H1 (cell line): ENCODE results near the gene TMEM44. TPM values are rescaled to one million over a fixed set of nuclear protein-coding genes. Genes with fewer than 3 reads are reported as not detected.

Experiments
- CTCF ChIA-PET: fragments of 300-600 bp; sonication (Branson Sonifier 250); formaldehyde crosslinking; loops from one replicate; lab custom pipeline; 2021; ENCODE audit not compliant: partially characterized antibody; lab: Charles Lee
- POLR2A ChIA-PET: fragments of 300-600 bp; sonication (Branson Sonifier 250); formaldehyde crosslinking; loops from one replicate; lab custom pipeline; 2021; ENCODE audit warnings: inconsistent platforms; ENCODE audit not compliant: partially characterized antibody; lab: Charles Lee
- DNase-seq, 2 experiments: peaks; one replicate each; pipeline versions ENCODE4 v3.0.0 to v3.0.0-alpha.2; 2010 to 2022; ENCODE audit warnings: low spot score in 2 of 2, low read depth in 1 of 2, mixed read lengths in 1 of 2
- FAIRE-seq: peaks from 2 replicates; lab custom pipeline; 2011; peaks lifted over from hg19 to GRCh38; lab: Jason Lieb, UNC
- H2AFZ ChIP-seq: 2 replicates; pipeline ENCODE4 v1.8.1; 2012; ENCODE audit warnings: low read length, inconsistent platforms
- H2AK5ac ChIP-seq: 2 replicates; pipeline ENCODE4 v1.6.1; 2013; ENCODE audit warnings: low read depth, low read length
- H2BK120ac ChIP-seq: replicated peaks from 2 replicates; pipeline ENCODE3; 2013; ENCODE audit warnings: low read depth, low read length, inconsistent platforms
- H2BK12ac ChIP-seq: 2 replicates; pipeline ENCODE4 v1.6.1; 2013; ENCODE audit warnings: low read depth, low read length
- H2BK15ac ChIP-seq: 2 replicates; pipeline ENCODE4 v1.6.1; 2013; ENCODE audit warnings: low read length
- H2BK20ac ChIP-seq: 2 replicates; pipeline ENCODE4 v1.6.1; 2013; ENCODE audit warnings: low read length
- H2BK5ac ChIP-seq: 2 replicates; pipeline ENCODE4 v1.6.1; 2013; ENCODE audit warnings: low read depth, low read length
- H3K14ac ChIP-seq: 2 replicates; pipeline ENCODE4 v1.6.1; 2013; ENCODE audit warnings: inconsistent platforms; ENCODE audit not compliant: insufficient read length
- H3K18ac ChIP-seq: 2 replicates; pipeline ENCODE4 v1.6.1; 2013; ENCODE audit warnings: low read length; ENCODE audit errors: extremely low read depth
- H3K23ac ChIP-seq: 2 replicates; pipeline ENCODE4 v1.6.1; 2013; ENCODE audit warnings: inconsistent platforms; ENCODE audit not compliant: insufficient read length
- H3K23me2 ChIP-seq: 2 replicates; pipeline ENCODE4 v1.6.1; 2013; ENCODE audit warnings: low read depth, low read length
- H3K27ac ChIP-seq: 2 replicates; pipeline ENCODE4 v1.6.1; 2011; ENCODE audit warnings: low read depth, low read length, inconsistent platforms
- H3K27me3 ChIP-seq, 4 experiments: replicated peaks in 1 of 4; 1 replicate in 1 of 4; 2 replicates in 3 of 4; pipeline versions ENCODE4 v1.6.1 to v1.8.1; 2011 to 2013; ENCODE audit warnings: low read length in 3 of 4, mild to moderate bottlenecking in 3 of 4, inconsistent platforms in 2 of 4, mixed read lengths in 2 of 4, moderate library complexity in 1 of 4; ENCODE audit not compliant: control insufficient read depth in 3 of 4, insufficient read depth in 3 of 4; ENCODE audit errors: extremely low read depth in 1 of 4
- H3K36me3 ChIP-seq, 4 experiments: 2 replicates each; pipeline versions ENCODE4 v1.6.1 to v1.8.1; 2011 to 2013; ENCODE audit warnings: mild to moderate bottlenecking in 4 of 4, low read length in 3 of 4, moderate library complexity in 2 of 4, control low read depth in 1 of 4, inconsistent platforms in 1 of 4; ENCODE audit not compliant: insufficient read depth in 4 of 4, control insufficient read depth in 2 of 4
- H3K4ac ChIP-seq: replicated peaks from 2 replicates; pipeline ENCODE3; 2013; ENCODE audit warnings: low read length, low read depth, mixed read lengths, inconsistent platforms; ENCODE audit not compliant: insufficient read length
- H3K4me1 ChIP-seq, 4 experiments: replicated peaks in 1 of 4; 1 replicate in 1 of 4; 2 replicates in 3 of 4; pipeline versions ENCODE4 v1.6.1 to v1.8.1; 2011 to 2013; ENCODE audit warnings: low read length in 3 of 4, inconsistent platforms in 2 of 4, mixed read lengths in 1 of 4; ENCODE audit not compliant: insufficient read depth in 4 of 4, control insufficient read depth in 3 of 4
- H3K4me2 ChIP-seq, 2 experiments: 2 replicates each; pipeline versions ENCODE4 v1.6.1 to v1.8.1; 2011 to 2013; ENCODE audit warnings: low read depth in 2 of 2, low read length in 2 of 2, control low read depth in 1 of 2, inconsistent platforms in 1 of 2, mild to moderate bottlenecking in 1 of 2; ENCODE audit not compliant: insufficient read depth in 1 of 2
- H3K4me3 ChIP-seq, 4 experiments: fragments of 200-600, 300-600 bp in 1 of 4; sonication (generic), shearing (Covaris generic), sonication (Bioruptor Twin) in 1 of 4; 2 replicates each; pipeline versions ENCODE4 v1.5.1 to v1.8.1; 2011 to 2016; ENCODE audit warnings: low read length in 4 of 4, low read depth in 3 of 4, control low read depth in 2 of 4, inconsistent platforms in 2 of 4, mild to moderate bottlenecking in 2 of 4, mixed read lengths in 1 of 4, moderate library complexity in 1 of 4; ENCODE audit not compliant: insufficient read depth in 2 of 4; ENCODE audit errors: extremely low read depth in 1 of 4
- H3K56ac ChIP-seq: replicated peaks from 2 replicates; pipeline ENCODE3; 2013; ENCODE audit warnings: low read depth, mild to moderate bottlenecking, mixed read lengths, low read length, inconsistent platforms; ENCODE audit not compliant: insufficient read length
- H3K79me1 ChIP-seq: 2 replicates; pipeline ENCODE4 v1.6.1; 2013; ENCODE audit warnings: low read depth, low read length, control low read depth
- H3K79me2 ChIP-seq, 2 experiments: 2 replicates each; pipeline versions ENCODE4 v1.6.1 to v1.8.1; 2012 to 2013; ENCODE audit warnings: low read length in 2 of 2, mild to moderate bottlenecking in 2 of 2, inconsistent platforms in 1 of 2; ENCODE audit not compliant: insufficient read depth in 2 of 2, control insufficient read depth in 1 of 2
- H3K9ac ChIP-seq, 4 experiments: replicated peaks in 1 of 4; 1 replicate in 1 of 4; 2 replicates in 3 of 4; pipeline versions ENCODE4 v1.6.1 to v1.8.1; 2011 to 2013; ENCODE audit warnings: low read depth in 3 of 4, low read length in 3 of 4, control low read depth in 2 of 4, mild to moderate bottlenecking in 2 of 4, moderate library complexity in 2 of 4, inconsistent platforms in 1 of 4; ENCODE audit errors: extremely low read depth in 1 of 4
- H3K9me3 ChIP-seq, 2 experiments: 2 replicates each; pipeline versions ENCODE4 v1.6.1 to v1.8.1; 2012 to 2013; ENCODE audit warnings: mild to moderate bottlenecking in 2 of 2, moderate library complexity in 2 of 2, control low read depth in 1 of 2, inconsistent platforms in 1 of 2, low read depth in 1 of 2, low read length in 1 of 2, mixed read lengths in 1 of 2; ENCODE audit not compliant: insufficient read depth in 2 of 2
- H4K20me1 ChIP-seq, 2 experiments: replicated peaks in 1 of 2; 2 replicates each; pipeline versions ENCODE3 to v1.8.1; 2011 to 2013; ENCODE audit warnings: inconsistent platforms in 2 of 2, low read length in 2 of 2, mild to moderate bottlenecking in 1 of 2; ENCODE audit not compliant: insufficient read depth in 2 of 2, control insufficient read depth in 1 of 2
- H4K5ac ChIP-seq: 2 replicates; pipeline ENCODE4 v1.6.1; 2013; ENCODE audit warnings: low read length, low read depth, mixed read lengths, inconsistent platforms; ENCODE audit not compliant: insufficient read length
- H4K8ac ChIP-seq: 2 replicates; pipeline ENCODE4 v1.8.0; 2013; ENCODE audit warnings: mild to moderate bottlenecking, moderate library complexity, low read length, inconsistent platforms; ENCODE audit not compliant: insufficient read depth; ENCODE audit errors: extremely low read depth
- H4K91ac ChIP-seq: replicated peaks from 2 replicates; pipeline ENCODE3; 2013; ENCODE audit warnings: low read length, mixed read lengths, inconsistent platforms; ENCODE audit not compliant: insufficient read length
- BCL11A ChIP-seq, 2 experiments: IDR thresholded peaks; one replicate each; pipeline ENCODE4 v1.6.1; 2011; ENCODE audit warnings: low read depth in 2 of 2, low read length in 2 of 2, mild to moderate bottlenecking in 2 of 2
- CTCF ChIP-seq, 3 experiments: IDR thresholded peaks; 1 replicate in 2 of 3; 2 replicates in 1 of 3; pipeline versions ENCODE4 v1.5.1 to v1.6.1; 2011; ENCODE audit warnings: low read length in 3 of 3, mild to moderate bottlenecking in 3 of 3, inconsistent platforms in 2 of 3, low read depth in 1 of 3, moderate library complexity in 1 of 3; ENCODE audit not compliant: insufficient read depth in 1 of 3; ENCODE audit errors: control extremely low read depth in 1 of 3
- WGBS, 2 experiments: shearing (Covaris generic) in 1 of 2; methylation state at CpG; one replicate each; pipeline versions ENCODE4 v1.1.6 to v1.1.7; 2013 to 2015; ENCODE audit warnings: low lambda C conversion rate in 2 of 2, mixed read lengths in 2 of 2, inconsistent platforms in 1 of 2, low coverage in 1 of 2, missing lambda C conversion rate in 1 of 2; ENCODE audit not compliant: insufficient replicate concordance in 2 of 2, insufficient coverage in 1 of 2, insufficient read length in 1 of 2; ENCODE audit errors: extremely low coverage in 1 of 2, missing lambda C conversion rate in 1 of 2; 5-methylcytosine and 5-hydroxymethylcytosine counted together
- polyA plus RNA-seq, 7 experiments: library from polyadenylated mRNA; depleted of rRNA in 3 of 7; stranded (reverse) in 5 of 7; unstranded in 2 of 7; fragments of >200 nt in 5 of 7; fragments of 200-250 nt in 2 of 7; gene quantifications; 1 replicate in 5 of 7; 2 replicates in 1 of 7; 4 replicates in 1 of 7; pipeline versions ENCODE4 v1.2.1 to v1.2.3, GENCODE V29; 2011 to 2013; ENCODE audit warnings: missing spikeins in 2 of 7, mixed read lengths in 2 of 7
- total RNA-seq: library from RNA; stranded (reverse); fragmentation: NEBNext Ultra II Directional; extraction: Animal tissue kit (Norgen Biotek cat#: 25700); gene quantifications from 2 replicates; pipeline ENCODE4 v1.2.1, GENCODE V29; 2021

The TMEM44 gene
- total and polyA plus RNA-seq, 2 of the 8 experiments (the other 6 are each of a cell fraction or from before 2014, with no cell fraction given): 14.0 to 16.7 TPM

DNA sequence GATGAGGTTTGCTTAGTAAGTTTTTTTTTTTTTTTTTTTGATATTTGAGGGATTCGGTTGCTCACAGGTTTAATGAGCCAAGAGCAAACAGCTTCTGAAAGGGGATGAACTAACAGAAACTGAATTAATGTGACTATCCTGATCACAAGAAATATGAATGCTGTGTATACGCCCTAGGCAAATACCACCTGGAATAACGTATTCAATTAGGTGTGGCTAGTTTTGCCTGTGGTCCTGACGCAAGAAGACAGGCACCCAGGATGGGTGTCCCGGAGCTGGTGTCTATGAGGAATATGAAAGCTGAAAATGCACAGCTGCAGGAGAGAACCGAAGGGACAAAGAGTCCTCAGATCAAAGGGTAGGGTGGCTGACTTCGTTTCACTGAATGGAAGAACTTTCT lies 24.2 kb upstream of the TMEM44 start:
- Histone ChIP-seq H2BK120ac (no peak overlapping the region), H4K91ac (no peak overlapping the region), H2BK5ac (no peak overlapping the region), H3K79me1 (no peaks in the 10 kb centered on the region; the same call in 1 of the 2 replicates), H4K20me1 (peaks cover 3% of the 10 kb centered on the region in 2 experiments), H3K79me2 (peaks cover 0 to 3% of the 10 kb centered on the region in 2 experiments; a peak in 1 of 4 replicates), H3K56ac (no peak overlapping the region), H3K4ac (no peak overlapping the region), H3K23me2 (no peaks in the 10 kb centered on the region), H2BK15ac (no peak overlapping the region), H4K8ac (no peak overlapping the region), H3K36me3 (peaks cover 16 to 42% (median 28%) of the 10 kb centered on the region in 4 experiments), H4K5ac (no peak overlapping the region), H3K27me3 (no peaks in the 10 kb centered on the region), H2AFZ (no peak overlapping the region), H3K9me3 (no peaks in the 10 kb centered on the region), H2AK5ac (no peak overlapping the region), H3K23ac (no peak overlapping the region), H3K4me1 (peaks cover 0 to 5% (median 0%) of the 10 kb centered on the region in 4 experiments; a peak in 2 of 7 replicates), H3K27ac (no peak overlapping the region), H3K9ac (no peak overlapping the region), H2BK20ac (no peak overlapping the region), H3K4me3 (no peak overlapping the region), H3K18ac (no peak overlapping the region), H3K14ac (no peak overlapping the region), H3K4me2 (no peak overlapping the region), H2BK12ac (no peak overlapping the region)
- 85% methylated on average over 7 of the region's 7 CpGs; no CpG with 5 or more reads in 1 of the 2 experiments for WGBS, 2 experiments
- ChIA-PET POLR2A (interaction anchor here (1.0 kb wide), 1 partner anchor 15 kb away, joined by 4 read pairs; the partner anchor contains the start of gene LSG1), CTCF (interaction anchor here (6.6 kb wide), 1 partner anchor 13 kb away, joined by 44 read pairs; the partner anchor contains the start of gene LSG1)
- no peak for DNase-seq
- no peak for TF ChIP-seq CTCF (IDR thresholded peaks at IDR 0.05; ENCODE audit: control extremely low read depth in 1 of 3, insufficient read depth in 1 of 3, low read depth in 1 of 3, low read length in 3 of 3)
- TF ChIP-seq BCL11A (IDR thresholded peaks at IDR 0.05; ENCODE audit: low read depth in 2 of 2, low read length in 2 of 2): no peak
- no peak for FAIRE-seq
